Glutamatergic neuron (in vitro differentiated cells): ENCODE measurements around the gene KCNC3. TPM values are rescaled to one million over a fixed set of nuclear protein-coding genes. Genes with fewer than 3 reads are reported as not detected.
A peak's percentile ranks its signal among the peaks of the same experiment; 100 is the strongest.
"Not testable (repeated sequence)": the region's sequence is repeated elsewhere in the genome, so short reads cannot be mapped to it uniquely, and the experiment has no call there.

Source experiments
- DNase-seq: peaks from one replicate; pipeline ENCODE4 v3.0.0; 2022
- H3K27ac Mint-ChIP-seq: one replicate; pipeline ENCODE4 v1.8.0; 2020; ENCODE audit warnings: mild to moderate bottlenecking, mixed read lengths, inconsistent platforms; ENCODE audit not compliant: unreplicated experiment
- H3K27me3 Mint-ChIP-seq: one replicate; pipeline ENCODE4 v1.8.0; 2020; ENCODE audit warnings: mild to moderate bottlenecking, moderate library complexity, mixed read lengths, inconsistent platforms; ENCODE audit not compliant: unreplicated experiment
- H3K36me3 Mint-ChIP-seq: one replicate; pipeline ENCODE4 v1.8.0; 2020; ENCODE audit warnings: mild to moderate bottlenecking, mixed read lengths, inconsistent platforms; ENCODE audit not compliant: unreplicated experiment
- H3K4me1 Mint-ChIP-seq: one replicate; pipeline ENCODE4 v1.8.0; 2020; ENCODE audit warnings: mild to moderate bottlenecking, low read depth, mixed read lengths, inconsistent platforms; ENCODE audit not compliant: unreplicated experiment
- H3K4me3 Mint-ChIP-seq: one replicate; pipeline ENCODE4 v1.8.0; 2020; ENCODE audit warnings: mild to moderate bottlenecking, mixed read lengths, inconsistent platforms; ENCODE audit not compliant: unreplicated experiment
- H3K9me3 Mint-ChIP-seq: one replicate; pipeline ENCODE4 v1.8.0; 2020; ENCODE audit warnings: mild to moderate bottlenecking, moderate library complexity, mixed read lengths, inconsistent platforms; ENCODE audit not compliant: unreplicated experiment
- CTCF ChIP-seq: fragments of 200-600 bp; sonication (generic); IDR thresholded peaks from one replicate; pipeline ENCODE4 v1.5.0; 2021; ENCODE audit not compliant: partially characterized antibody, unreplicated experiment
- total RNA-seq: library from RNA; stranded (reverse); fragmentation: NEBNext Ultra II Directional; extraction: Animal tissue kit (Norgen Biotek cat#: 25700); gene quantifications from one replicate; pipeline ENCODE4 v1.2.1, GENCODE V29; 2021; ENCODE audit not compliant: unreplicated experiment

Gene KCNC3
- total RNA-seq, 1 donor from 2014 or later = 10.6 TPM

- DNase-seq = no peak
- H3K9me3 Mint-ChIP-seq = peaks cover 1% of the 10 kb centered on the region
- H3K27me3 Mint-ChIP-seq = no peaks in the 10 kb centered on the region
- no peak overlapping the region for H3K27ac Mint-ChIP-seq
- peaks cover 20% of the 10 kb centered on the region for H3K36me3 Mint-ChIP-seq
- no peak overlapping the region for H3K4me3 Mint-ChIP-seq
- H3K4me1 Mint-ChIP-seq = no peaks in the 10 kb centered on the region
- no peak for TF ChIP-seq CTCF
Observed at GRCh38 chr19:50340331-50340730, 11.2 kb upstream of the KCNC3 start.

- H3K9me3 Mint-ChIP-seq, H3K27me3 Mint-ChIP-seq, H3K4me3 Mint-ChIP-seq, DNase-seq, H3K4me1 Mint-ChIP-seq: not testable (repeated sequence)
- peak overlapping the region; percentile 33 for H3K27ac Mint-ChIP-seq
- peaks cover 11% of the 10 kb centered on the region for H3K36me3 Mint-ChIP-seq
Observed at GRCh38 chr19:50337031-50337430, 7.9 kb upstream of the KCNC3 start.

DNA sequence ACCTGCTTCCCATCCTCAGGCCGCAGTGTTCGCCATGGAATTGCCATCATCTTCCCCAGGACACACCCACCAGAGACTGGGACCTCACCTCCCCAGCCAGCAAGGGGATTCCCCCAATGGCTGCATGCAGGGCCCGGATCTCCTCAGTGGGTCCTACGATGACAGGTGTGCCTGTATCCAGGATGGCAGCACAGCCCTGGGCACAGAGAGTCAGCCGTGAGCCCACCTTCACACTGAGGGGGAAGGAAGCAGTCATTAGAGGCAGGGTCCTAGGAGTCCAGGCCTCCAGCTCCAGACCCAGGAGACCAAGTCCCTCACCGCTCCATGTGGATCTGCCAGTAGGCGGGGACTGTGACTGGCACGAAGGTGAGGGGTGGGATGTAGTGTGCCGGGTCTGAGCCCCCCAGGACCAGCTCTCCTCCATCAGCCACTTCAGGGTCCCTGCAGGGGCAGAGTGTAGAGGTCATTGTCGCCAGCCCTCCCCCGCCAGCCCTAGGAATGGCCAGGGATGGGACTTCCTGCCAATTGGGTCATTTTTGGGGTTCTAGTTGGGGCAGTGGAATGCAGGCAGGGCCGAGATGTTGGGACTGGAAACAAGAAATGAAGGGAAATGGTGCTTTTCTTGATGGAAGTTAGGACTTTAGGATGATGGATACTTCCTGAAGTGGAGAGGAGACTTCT lies 5.7 kb upstream of the KCNC3 start:
- peak overlapping the region; percentile 41 for H3K4me3 Mint-ChIP-seq
- no peak overlapping the region for H3K27ac Mint-ChIP-seq
- no peak for DNase-seq
- TF ChIP-seq CTCF = no peak
- H3K4me1 Mint-ChIP-seq = peaks cover 6% of the 10 kb centered on the region
- H3K27me3 Mint-ChIP-seq = peaks cover 15% of the 10 kb centered on the region
- H3K36me3 Mint-ChIP-seq = peaks cover 5% of the 10 kb centered on the region
- H3K9me3 Mint-ChIP-seq = peaks cover 11% of the 10 kb centered on the region

- peaks cover 17% of the 10 kb centered on the region for H3K9me3 Mint-ChIP-seq
- peaks cover 9% of the 10 kb centered on the region for H3K4me1 Mint-ChIP-seq
- DNase-seq = peak; percentile 83
- H3K4me3 Mint-ChIP-seq = peak overlapping the region; percentile 94
- H3K36me3 Mint-ChIP-seq = no peaks in the 10 kb centered on the region
- TF ChIP-seq CTCF = no peak
- H3K27me3 Mint-ChIP-seq = peaks cover 17% of the 10 kb centered on the region
- peak overlapping the region; percentile 89 for H3K27ac Mint-ChIP-seq
Observed at GRCh38 chr19:50333737-50334617, 4.8 kb upstream of the KCNC3 start.

DNA sequence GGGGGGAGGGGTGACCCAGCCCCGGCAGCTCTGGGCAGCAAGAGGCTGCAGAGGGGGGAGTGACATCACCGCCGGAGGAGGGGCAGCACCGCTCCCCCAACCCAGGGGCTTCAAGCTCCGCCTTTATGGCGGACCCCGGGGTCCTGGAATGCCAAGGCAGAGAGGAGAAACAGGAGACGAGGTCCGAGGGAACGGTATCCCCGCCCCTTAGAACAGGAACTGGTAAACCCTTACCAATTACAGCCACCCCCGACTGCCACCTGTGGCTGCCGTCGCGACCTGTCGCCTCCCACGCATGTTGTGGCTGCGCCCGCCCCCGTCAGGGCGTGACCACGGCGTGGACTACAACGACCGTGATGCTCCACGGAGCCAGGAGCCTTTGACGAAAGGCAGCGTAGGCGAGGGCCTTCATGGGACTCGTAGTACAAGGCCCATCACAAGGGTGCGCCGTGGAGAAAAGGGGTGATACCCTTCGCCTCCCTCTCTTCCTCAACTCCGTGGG lies 4.1 kb upstream of the KCNC3 start:
- Mint-ChIP-seq H3K4me3 (peak overlapping the region; percentile 94), H3K9me3 (peaks cover 17% of the 10 kb centered on the region), H3K27me3 (peaks cover 17% of the 10 kb centered on the region), H3K4me1 (peaks cover 9% of the 10 kb centered on the region), H3K27ac (peak overlapping the region; percentile 89), H3K36me3 (no peaks in the 10 kb centered on the region)
- DNase-seq = peak; percentile 94
- TF ChIP-seq CTCF = no peak
